Astrocyte of the cerebellum (primary cell): ENCODE measurements around the gene GTF3C4.

Source experiments
- DNase-seq: peaks from one replicate; pipeline ENCODE4 v3.0.0-alpha.2; 2011; ENCODE audit warnings: low read depth
- H3K4me3 ChIP-seq: 2 replicates; pipeline ENCODE4 v1.5.1; 2011; ENCODE audit warnings: mild to moderate bottlenecking, low read depth, low read length, moderate library complexity
- in situ Hi-C: cut with HindIII; loops from 2 replicates; pipeline ENCODE4 v1.10.0; 2017; ENCODE audit warnings: low sequenced_read_pairs
- TF ChIP-seq, protein P1 (sequence below): IDR thresholded peaks from 2 replicates; pipeline ENCODE4 v1.5.1; 2012; ENCODE audit warnings: low read length, low read depth, moderate library complexity, mild to moderate bottlenecking; ENCODE audit errors: missing control alignments

GTF3C4 gene, protein sequence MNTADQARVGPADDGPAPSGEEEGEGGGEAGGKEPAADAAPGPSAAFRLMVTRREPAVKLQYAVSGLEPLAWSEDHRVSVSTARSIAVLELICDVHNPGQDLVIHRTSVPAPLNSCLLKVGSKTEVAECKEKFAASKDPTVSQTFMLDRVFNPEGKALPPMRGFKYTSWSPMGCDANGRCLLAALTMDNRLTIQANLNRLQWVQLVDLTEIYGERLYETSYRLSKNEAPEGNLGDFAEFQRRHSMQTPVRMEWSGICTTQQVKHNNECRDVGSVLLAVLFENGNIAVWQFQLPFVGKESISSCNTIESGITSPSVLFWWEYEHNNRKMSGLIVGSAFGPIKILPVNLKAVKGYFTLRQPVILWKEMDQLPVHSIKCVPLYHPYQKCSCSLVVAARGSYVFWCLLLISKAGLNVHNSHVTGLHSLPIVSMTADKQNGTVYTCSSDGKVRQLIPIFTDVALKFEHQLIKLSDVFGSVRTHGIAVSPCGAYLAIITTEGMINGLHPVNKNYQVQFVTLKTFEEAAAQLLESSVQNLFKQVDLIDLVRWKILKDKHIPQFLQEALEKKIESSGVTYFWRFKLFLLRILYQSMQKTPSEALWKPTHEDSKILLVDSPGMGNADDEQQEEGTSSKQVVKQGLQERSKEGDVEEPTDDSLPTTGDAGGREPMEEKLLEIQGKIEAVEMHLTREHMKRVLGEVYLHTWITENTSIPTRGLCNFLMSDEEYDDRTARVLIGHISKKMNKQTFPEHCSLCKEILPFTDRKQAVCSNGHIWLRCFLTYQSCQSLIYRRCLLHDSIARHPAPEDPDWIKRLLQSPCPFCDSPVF

GRCh38 chr9:132670457-132671391, at the start of gene GTF3C4:
GTF3C4 (plus strand) TSS chr9:132670464; CDS start chr9:132670599, 135 bp downstream.
- peak within 1 kb of the TSS; percentile 93 for H3K4me3 ChIP-seq
- TF ChIP-seq, protein P1, sequence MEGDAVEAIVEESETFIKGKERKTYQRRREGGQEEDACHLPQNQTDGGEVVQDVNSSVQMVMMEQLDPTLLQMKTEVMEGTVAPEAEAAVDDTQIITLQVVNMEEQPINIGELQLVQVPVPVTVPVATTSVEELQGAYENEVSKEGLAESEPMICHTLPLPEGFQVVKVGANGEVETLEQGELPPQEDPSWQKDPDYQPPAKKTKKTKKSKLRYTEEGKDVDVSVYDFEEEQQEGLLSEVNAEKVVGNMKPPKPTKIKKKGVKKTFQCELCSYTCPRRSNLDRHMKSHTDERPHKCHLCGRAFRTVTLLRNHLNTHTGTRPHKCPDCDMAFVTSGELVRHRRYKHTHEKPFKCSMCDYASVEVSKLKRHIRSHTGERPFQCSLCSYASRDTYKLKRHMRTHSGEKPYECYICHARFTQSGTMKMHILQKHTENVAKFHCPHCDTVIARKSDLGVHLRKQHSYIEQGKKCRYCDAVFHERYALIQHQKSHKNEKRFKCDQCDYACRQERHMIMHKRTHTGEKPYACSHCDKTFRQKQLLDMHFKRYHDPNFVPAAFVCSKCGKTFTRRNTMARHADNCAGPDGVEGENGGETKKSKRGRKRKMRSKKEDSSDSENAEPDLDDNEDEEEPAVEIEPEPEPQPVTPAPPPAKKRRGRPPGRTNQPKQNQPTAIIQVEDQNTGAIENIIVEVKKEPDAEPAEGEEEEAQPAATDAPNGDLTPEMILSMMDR, result no peak
- no peak for DNase-seq
- in situ Hi-C loops, result no loop called here

- in situ Hi-C loops, result no loop called here
- TF ChIP-seq, protein P1, result no peak
- no peak for DNase-seq
- no peak overlapping the region for H3K4me3 ChIP-seq
Observed at GRCh38 chr9:132622159-132622558, 48.1 kb upstream of the GTF3C4 start.

- DNase-seq, result no peak
- no peak overlapping the region for H3K4me3 ChIP-seq
- in situ Hi-C loops, result no loop called here
- TF ChIP-seq, protein P1, result no peak
Observed at GRCh38 chr9:132626285-132626684, 44.0 kb upstream of the GTF3C4 start.

GRCh38 chr9:132627106-132627505, 43.2 kb upstream of the GTF3C4 start:
- TF ChIP-seq, protein P1, result no peak
- no peak overlapping the region for H3K4me3 ChIP-seq
- DNase-seq, result no peak
- in situ Hi-C loops, result no loop called here

GRCh38 chr9:132627594-132627993, 42.7 kb upstream of the GTF3C4 start:
- no peak for DNase-seq
- H3K4me3 ChIP-seq, result no peak overlapping the region
- in situ Hi-C loops, result no loop called here
- TF ChIP-seq, protein P1, result no peak

GRCh38 chr9:132628746-132629145, 41.5 kb upstream of the GTF3C4 start:
- no peak for DNase-seq
- in situ Hi-C loops, result no loop called here
- TF ChIP-seq, protein P1, result no peak
- no peak overlapping the region for H3K4me3 ChIP-seq
